ENCODE measurements around the gene TNK2.

DNA sequence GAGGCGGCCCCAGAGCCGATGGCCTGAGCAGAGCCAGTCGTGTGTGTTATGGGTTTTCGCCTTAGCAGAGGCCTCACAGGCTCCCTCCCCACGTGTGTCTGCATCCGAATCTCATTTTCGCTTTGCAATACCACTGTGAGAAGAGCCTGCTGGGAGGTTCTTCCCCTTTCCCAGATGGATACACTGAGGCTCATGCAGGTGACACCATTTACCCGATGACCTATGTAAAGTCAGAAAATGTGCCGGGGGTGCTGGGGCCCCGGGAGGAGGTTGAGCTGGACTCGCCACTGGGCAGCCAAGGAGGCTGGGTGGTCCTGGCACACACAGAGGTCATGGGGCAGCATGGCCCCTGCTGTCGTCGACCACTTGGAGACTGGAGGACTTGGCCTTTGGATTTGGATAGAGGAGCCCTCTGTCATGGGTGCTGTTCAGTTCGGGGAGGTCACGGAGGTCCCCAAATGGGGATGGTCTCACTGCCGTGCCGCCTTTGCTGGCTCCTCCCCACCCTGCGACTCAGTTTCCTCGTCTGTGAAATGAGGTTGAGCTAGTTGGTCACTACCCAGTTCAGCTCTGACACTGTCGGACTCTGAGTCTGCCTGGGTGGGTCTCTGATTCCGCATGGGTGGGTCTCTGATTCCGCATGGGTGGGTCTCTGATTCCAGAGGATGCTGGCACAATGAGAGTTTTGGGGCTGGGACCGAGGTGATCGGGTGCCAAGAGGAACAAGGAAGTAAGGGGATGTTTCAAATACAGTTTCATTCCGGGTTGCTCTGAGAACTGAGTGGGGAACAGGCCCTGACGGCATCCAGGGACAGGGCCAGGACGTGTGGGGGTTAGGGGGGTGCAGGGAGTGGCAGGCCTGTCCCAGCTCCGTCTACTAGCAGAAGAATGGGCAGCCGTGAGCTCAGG, 73.4 kb downstream of the TNK2 start:
- no peak for TF ChIP-seq YY1 (IDR thresholded peaks at IDR 0.05; ENCODE audit: low read depth, low read length)
- TF ChIP-seq, protein P1, sequence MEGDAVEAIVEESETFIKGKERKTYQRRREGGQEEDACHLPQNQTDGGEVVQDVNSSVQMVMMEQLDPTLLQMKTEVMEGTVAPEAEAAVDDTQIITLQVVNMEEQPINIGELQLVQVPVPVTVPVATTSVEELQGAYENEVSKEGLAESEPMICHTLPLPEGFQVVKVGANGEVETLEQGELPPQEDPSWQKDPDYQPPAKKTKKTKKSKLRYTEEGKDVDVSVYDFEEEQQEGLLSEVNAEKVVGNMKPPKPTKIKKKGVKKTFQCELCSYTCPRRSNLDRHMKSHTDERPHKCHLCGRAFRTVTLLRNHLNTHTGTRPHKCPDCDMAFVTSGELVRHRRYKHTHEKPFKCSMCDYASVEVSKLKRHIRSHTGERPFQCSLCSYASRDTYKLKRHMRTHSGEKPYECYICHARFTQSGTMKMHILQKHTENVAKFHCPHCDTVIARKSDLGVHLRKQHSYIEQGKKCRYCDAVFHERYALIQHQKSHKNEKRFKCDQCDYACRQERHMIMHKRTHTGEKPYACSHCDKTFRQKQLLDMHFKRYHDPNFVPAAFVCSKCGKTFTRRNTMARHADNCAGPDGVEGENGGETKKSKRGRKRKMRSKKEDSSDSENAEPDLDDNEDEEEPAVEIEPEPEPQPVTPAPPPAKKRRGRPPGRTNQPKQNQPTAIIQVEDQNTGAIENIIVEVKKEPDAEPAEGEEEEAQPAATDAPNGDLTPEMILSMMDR (IDR thresholded peaks at IDR 0.05; ENCODE audit: control extremely low read depth in 1 of 3, insufficient read depth in 1 of 3, low read depth in 1 of 3, low read length in 3 of 3) = no peak
- no peak for TF ChIP-seq RAD21 (IDR thresholded peaks at IDR 0.05 in 1 of 2, conservative IDR thresholded peaks at IDR 0.05 in 1 of 2; ENCODE audit: low read depth in 2 of 2, low read length in 2 of 2)
- no peak for TF ChIP-seq RNF2 (IDR thresholded peaks at IDR 0.05; ENCODE audit: borderline replicate concordance, low read depth, low read length, missing control alignments, poor library complexity, severe bottlenecking)
- TF ChIP-seq CEBPB (IDR thresholded peaks at IDR 0.05; ENCODE audit: low read depth, low read length) = no peak
- TF ChIP-seq CHD1 (IDR thresholded peaks at IDR 0.05; ENCODE audit: low read depth, low read length) = no peak
- no peak for TF ChIP-seq NRF1 (IDR thresholded peaks at IDR 0.05; ENCODE audit: low read depth, low read length)
- TF ChIP-seq, protein P2, sequence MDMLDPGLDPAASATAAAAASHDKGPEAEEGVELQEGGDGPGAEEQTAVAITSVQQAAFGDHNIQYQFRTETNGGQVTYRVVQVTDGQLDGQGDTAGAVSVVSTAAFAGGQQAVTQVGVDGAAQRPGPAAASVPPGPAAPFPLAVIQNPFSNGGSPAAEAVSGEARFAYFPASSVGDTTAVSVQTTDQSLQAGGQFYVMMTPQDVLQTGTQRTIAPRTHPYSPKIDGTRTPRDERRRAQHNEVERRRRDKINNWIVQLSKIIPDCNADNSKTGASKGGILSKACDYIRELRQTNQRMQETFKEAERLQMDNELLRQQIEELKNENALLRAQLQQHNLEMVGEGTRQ (IDR thresholded peaks at IDR 0.05; ENCODE audit: low read length) = no peak
- no peak for TF ChIP-seq CREB1 (IDR thresholded peaks at IDR 0.05)
- TF ChIP-seq GABPA (IDR thresholded peaks at IDR 0.05; ENCODE audit: borderline replicate concordance, insufficient read depth, low read length) = no peak
- TF ChIP-seq POLR2AphosphoS5 (IDR thresholded peaks at IDR 0.05; ENCODE audit: low read depth, low read length) = no peak
